GM18951 (cell line): ENCODE data around the gene SLIT3.

Experiments used
- POLR2A ChIP-seq: IDR thresholded peaks from 4 replicates; pipeline ENCODE4 v1.6.1; 2011; ENCODE audit warnings: mild to moderate bottlenecking; ENCODE audit not compliant: insufficient read length, insufficient read depth; ENCODE audit errors: extremely low read depth
- in situ Hi-C: fragments of 300-500 bp; cut with MboI; formaldehyde crosslinking; loops from one replicate; pipeline ENCODE4 v1.12.0; 2022; ENCODE audit warnings: low sequenced_read_pairs, mixed read lengths, inconsistent platforms; ENCODE audit not compliant: unreplicated experiment

The SLIT3 gene

GRCh38 chr5:169272111-169272510, 28.8 kb downstream of the SLIT3 start:
- TF ChIP-seq POLR2A = no peak
- in situ Hi-C loops = no loop called here

- in situ Hi-C loops = no loop called here
- TF ChIP-seq POLR2A = no peak
These were observed 30.1 kb downstream of the SLIT3 start for GRCh38 chr5:169270827-169271226.

GRCh38 chr5:169268019-169268418, 32.9 kb downstream of the SLIT3 start:
- TF ChIP-seq POLR2A = no peak
- in situ Hi-C loops = no loop called here

GRCh38 chr5:169265888-169266287, 35.1 kb downstream of the SLIT3 start:
- TF ChIP-seq POLR2A = no peak
- in situ Hi-C loops = no loop called here

GRCh38 chr5:169263591-169263990, 37.3 kb downstream of the SLIT3 start:
- in situ Hi-C loops = no loop called here
- TF ChIP-seq POLR2A = no peak

- in situ Hi-C loops = no loop called here
- no peak for TF ChIP-seq POLR2A
These were observed 39.9 kb downstream of the SLIT3 start for GRCh38 chr5:169260896-169261569.

GRCh38 chr5:169258372-169259000, 42.5 kb downstream of the SLIT3 start:
- in situ Hi-C loops = no loop called here

GRCh38 chr5:169256191-169256590, 44.7 kb downstream of the SLIT3 start:
- TF ChIP-seq POLR2A = no peak
- in situ Hi-C loops = no loop called here

More at GRCh38 chr5:169258372-169259000, 42.5 kb downstream of the SLIT3 start:
- no peak for TF ChIP-seq POLR2A

- in situ Hi-C loops = no loop called here
- no peak for TF ChIP-seq POLR2A
These were observed 47.9 kb downstream of the SLIT3 start for GRCh38 chr5:169253071-169253470.

- TF ChIP-seq POLR2A = no peak
- in situ Hi-C loops = no loop called here
These were observed 49.4 kb downstream of the SLIT3 start for GRCh38 chr5:169251333-169252084.

- in situ Hi-C loops = no loop called here
These were observed 50.1 kb downstream of the SLIT3 start for GRCh38 chr5:169250887-169251286.

GRCh38 chr5:169248996-169249395, 51.9 kb downstream of the SLIT3 start:
- no peak for TF ChIP-seq POLR2A
- in situ Hi-C loops = no loop called here

More at GRCh38 chr5:169250887-169251286, 50.1 kb downstream of the SLIT3 start:
- no peak for TF ChIP-seq POLR2A

GRCh38 chr5:169248550-169248949, 52.4 kb downstream of the SLIT3 start:
- in situ Hi-C loops = no loop called here
- no peak for TF ChIP-seq POLR2A

GRCh38 chr5:169244812-169245211, 56.1 kb downstream of the SLIT3 start:
- no peak for TF ChIP-seq POLR2A
- in situ Hi-C loops = no loop called here
